Neural cell (in vitro differentiated cells): ENCODE results near the gene TRPM3. TPM values are rescaled to one million over a fixed set of nuclear protein-coding genes. Genes with fewer than 3 reads are reported as not detected.

Experiments
- H2AFZ ChIP-seq: fragments of 200-600, 300-800 bp; sonication (generic), shearing (Covaris generic); 2 replicates; pipeline ENCODE4 v1.6.0; 2014; ENCODE audit warnings: low read depth, mild to moderate bottlenecking, antibody characterized with exemption, low read length, moderate library complexity
- H3F3A ChIP-seq: fragments of 200-600 bp; shearing (Covaris generic); 2 replicates; pipeline ENCODE4 v1.6.1; 2016; ENCODE audit warnings: mild to moderate bottlenecking, moderate library complexity, mixed read lengths, antibody characterized with exemption, low read length; ENCODE audit not compliant: insufficient read depth, poor library complexity, severe bottlenecking
- H3K27ac ChIP-seq: fragments of 200-600, 300-800 bp; sonication (generic), shearing (Covaris generic); 2 replicates; pipeline ENCODE4 v1.5.1; 2014; ENCODE audit warnings: mild to moderate bottlenecking, low read length, moderate library complexity
- H3K27me3 ChIP-seq: fragments of 300-800, 200-600 bp; sonication (generic), shearing (Covaris generic); 2 replicates; pipeline ENCODE4 v1.6.0; 2014; ENCODE audit warnings: mild to moderate bottlenecking, low read depth, low read length, moderate library complexity; ENCODE audit not compliant: insufficient read depth
- H3K36me3 ChIP-seq: fragments of 300-800, 200-600 bp; sonication (generic), shearing (Covaris generic); 2 replicates; pipeline ENCODE4 v1.5.1; 2014; ENCODE audit warnings: mild to moderate bottlenecking, antibody characterized with exemption, low read length, moderate library complexity; ENCODE audit not compliant: insufficient read depth
- H3K4me2 ChIP-seq: fragments of 300-800, 200-600 bp; sonication (generic), shearing (Covaris generic); 2 replicates; pipeline ENCODE4 v1.6.0; 2014; ENCODE audit warnings: mild to moderate bottlenecking, low read length
- H3K4me3 ChIP-seq: fragments of 300-800, 200-600 bp; sonication (generic), shearing (Covaris generic); 2 replicates; pipeline ENCODE4 v1.5.1; 2014; ENCODE audit warnings: mild to moderate bottlenecking, low read length, moderate library complexity
- H3K79me2 ChIP-seq: fragments of 200-600 bp; shearing (Covaris generic); replicated peaks from 2 replicates; pipeline ENCODE4 v1.6.0; 2014; ENCODE audit warnings: mild to moderate bottlenecking, low read length, moderate library complexity; ENCODE audit not compliant: insufficient read depth
- H3K9ac ChIP-seq: fragments of 300-800, 200-600 bp; sonication (generic), shearing (Covaris generic); 2 replicates; pipeline ENCODE4 v1.6.1; 2016; ENCODE audit warnings: mild to moderate bottlenecking, low read length, mixed read lengths
- H3K9me2 ChIP-seq: fragments of 200-600 bp; shearing (Covaris generic); 2 replicates; pipeline ENCODE4 v1.6.1; 2016; ENCODE audit warnings: mild to moderate bottlenecking, low read length, mixed read lengths; ENCODE audit not compliant: insufficient read depth
- H3K9me3 ChIP-seq: fragments of 200-600, 300-800 bp; sonication (generic), shearing (Covaris generic); 2 replicates; pipeline ENCODE4 v1.6.1; 2016; ENCODE audit warnings: mild to moderate bottlenecking, mixed run types, low read length, moderate library complexity, mixed read lengths
- H4K20me1 ChIP-seq: fragments of 200-600 bp; shearing (Covaris generic); 2 replicates; pipeline ENCODE4 v1.6.1; 2016; ENCODE audit warnings: mild to moderate bottlenecking, mixed run types; ENCODE audit not compliant: insufficient read depth
- CTCF ChIP-seq: fragments of 450-650 bp; IDR thresholded peaks from 2 replicates; pipeline ENCODE4 v1.5.1; 2014; ENCODE audit warnings: antibody characterized with exemption, mild to moderate bottlenecking, moderate library complexity; ENCODE audit not compliant: poor library complexity, severe bottlenecking
- EP300 ChIP-seq: fragments of 450-650 bp; conservative IDR thresholded peaks from 2 replicates; pipeline ENCODE4 v1.6.1; 2014; ENCODE audit warnings: antibody characterized with exemption, mild to moderate bottlenecking, moderate library complexity; ENCODE audit not compliant: poor library complexity, severe bottlenecking
- EZH2 ChIP-seq: fragments of 200-600, 300-800 bp; shearing (Covaris generic), sonication (generic); IDR thresholded peaks from 2 replicates; pipeline ENCODE4 v1.6.1; 2014; ENCODE audit warnings: antibody characterized with exemption, low read length, borderline replicate concordance, mild to moderate bottlenecking; ENCODE audit not compliant: insufficient read depth, poor library complexity, severe bottlenecking
- MXI1 ChIP-seq: fragments of 450-650 bp; conservative IDR thresholded peaks from 2 replicates; pipeline ENCODE4 v1.6.1; 2014; ENCODE audit warnings: antibody characterized with exemption, mild to moderate bottlenecking; ENCODE audit not compliant: poor library complexity, severe bottlenecking
- POLR2AphosphoS5 ChIP-seq: IDR thresholded peaks from 2 replicates; pipeline ENCODE4 v1.6.1; 2012
- RAD21 ChIP-seq: fragments of 450-650 bp; conservative IDR thresholded peaks from 2 replicates; pipeline ENCODE4 v1.6.1; 2014; ENCODE audit warnings: antibody characterized with exemption, mild to moderate bottlenecking, moderate library complexity
- REST ChIP-seq: IDR thresholded peaks from 2 replicates; pipeline ENCODE4 v1.6.1; 2012; ENCODE audit warnings: borderline replicate concordance
- SMC3 ChIP-seq: fragments of 450-650 bp; conservative IDR thresholded peaks from 2 replicates; pipeline ENCODE4 v1.6.1; 2014; ENCODE audit warnings: antibody characterized with exemption, mild to moderate bottlenecking, moderate library complexity; ENCODE audit not compliant: poor library complexity
- TAF1 ChIP-seq: IDR thresholded peaks from 2 replicates; pipeline ENCODE4 v1.6.1; 2012; ENCODE audit warnings: low read depth
- polyA plus RNA-seq: library from polyadenylated mRNA; depleted of rRNA; stranded (reverse); fragments of >200 nt; gene quantifications from 2 replicates; pipeline ENCODE4 v1.2.3, GENCODE V29; 2014

Gene TRPM3
- polyA plus RNA-seq, 1 donor from 2014 or later, result 1.3 TPM

- Histone ChIP-seq H3K79me2 (no peaks in the 10 kb centered on the region), H3K36me3 (no peaks in the 10 kb centered on the region), H2AFZ (no peak overlapping the region), H3K27me3 (no peaks in the 10 kb centered on the region), H3K4me2 (no peak overlapping the region), H3K9me3 (no peaks in the 10 kb centered on the region), H3K27ac (no peak overlapping the region), H3K9ac (no peak overlapping the region), H3K9me2 (no peaks in the 10 kb centered on the region), H3K4me3 (no peak overlapping the region), H3F3A (no peaks in the 10 kb centered on the region), H4K20me1 (no peaks in the 10 kb centered on the region)
- no peak for TF ChIP-seq SMC3
- TF ChIP-seq CTCF, result no peak
Observed at GRCh38 chr9:70590315-70590677, 531.1 kb downstream of the TRPM3 start.

- Histone ChIP-seq H3K9me3 (no peaks in the 10 kb centered on the region), H2AFZ (no peak overlapping the region), H3K27me3 (no peaks in the 10 kb centered on the region), H3K4me2 (no peak overlapping the region), H3K4me3 (no peak overlapping the region), H3K9me2 (no peaks in the 10 kb centered on the region), H3K9ac (no peak overlapping the region), H3F3A (no peaks in the 10 kb centered on the region), H3K36me3 (no peaks in the 10 kb centered on the region), H3K27ac (no peak overlapping the region), H3K79me2 (no peaks in the 10 kb centered on the region), H4K20me1 (no peaks in the 10 kb centered on the region)
- no peak for TF ChIP-seq RAD21
- TF ChIP-seq MXI1, result no peak
- no peak for TF ChIP-seq TAF1
- TF ChIP-seq EZH2, result no peak
- TF ChIP-seq EP300, result no peak
- no peak for TF ChIP-seq SMC3
- no peak for TF ChIP-seq CTCF
- TF ChIP-seq REST, result no peak
- no peak for TF ChIP-seq POLR2AphosphoS5
Observed at GRCh38 chr9:70589571-70590314, 531.7 kb downstream of the TRPM3 start.
